ENCODE results near the gene SLC34A1.

- TF ChIP-seq EZH2 (IDR thresholded peaks at IDR 0.05) = no peak
- TF ChIP-seq POLR2AphosphoS5 (IDR thresholded peaks at IDR 0.05; ENCODE audit: borderline replicate concordance, low read depth, low read length) = no peak
Observed at GRCh38 chr5:177373806-177374205, 10.4 kb upstream of the SLC34A1 start.
